ENCODE measurements around the gene CXCR5.

GRCh38 chr11:118929501-118930093 is 45.9 kb downstream of the CXCR5 start:
- TF ChIP-seq CTCF (conservative IDR thresholded peaks at IDR 0.05; ENCODE audit: low read depth, low read length) (no peak), EZH2 (IDR thresholded peaks at IDR 0.05; ENCODE audit: low read length, unreplicated experiment) (no peak)
